Liver (tissue), 9 donors: ENCODE results near the gene DENND2D. TPM values are rescaled to one million over a fixed set of nuclear protein-coding genes. Genes with fewer than 3 reads are reported as not detected.

Experiments
- DNase-seq: peaks from one replicate; pipeline ENCODE4 v3.0.0-alpha.2; 2017; ENCODE audit warnings: low spot score
- H3K27ac ChIP-seq, 2 donors: one replicate each; pipeline ENCODE4 v1.7.0; 2013; ENCODE audit warnings: inconsistent platforms in 2 of 2, low read length in 2 of 2, control low read depth in 1 of 2, low read depth in 1 of 2, mild to moderate bottlenecking in 1 of 2
- H3K27me3 ChIP-seq, 4 donors: one replicate each; pipeline versions ENCODE4 v1.6.1 to v1.7.0; 2013; ENCODE audit warnings: low read length in 3 of 4, inconsistent platforms in 1 of 4, mild to moderate bottlenecking in 1 of 4, moderate library complexity in 1 of 4; ENCODE audit not compliant: control insufficient read depth in 4 of 4, insufficient read depth in 4 of 4
- H3K36me3 ChIP-seq, 4 donors: one replicate each; pipeline versions ENCODE4 v1.6.1 to v1.7.0; 2013; ENCODE audit warnings: low read length in 3 of 4, mild to moderate bottlenecking in 3 of 4, low read depth in 1 of 4, moderate library complexity in 1 of 4; ENCODE audit not compliant: control insufficient read depth in 4 of 4, insufficient read depth in 3 of 4
- H3K4me1 ChIP-seq, 4 donors: one replicate each; pipeline versions ENCODE4 v1.6.1 to v1.7.0; 2013; ENCODE audit warnings: low read length in 3 of 4, mild to moderate bottlenecking in 3 of 4, moderate library complexity in 1 of 4; ENCODE audit not compliant: control insufficient read depth in 4 of 4, insufficient read depth in 4 of 4
- H3K4me3 ChIP-seq, 3 donors: one replicate each; pipeline versions ENCODE4 v1.6.1 to v1.7.0; 2013; ENCODE audit warnings: low read length in 3 of 3, control low read depth in 1 of 3, low read depth in 1 of 3, mild to moderate bottlenecking in 1 of 3
- H3K9ac ChIP-seq, 2 donors: one replicate each; pipeline ENCODE4 v1.7.0; 2013; ENCODE audit warnings: low read length in 2 of 2, mild to moderate bottlenecking in 2 of 2, moderate library complexity in 2 of 2, control low read depth in 1 of 2, low read depth in 1 of 2
- H3K9me3 ChIP-seq, 4 donors: one replicate each; pipeline versions ENCODE4 v1.6.1 to v1.7.0; 2013; ENCODE audit warnings: low read length in 3 of 4; ENCODE audit not compliant: control insufficient read depth in 4 of 4
- EGR1 ChIP-seq, 2 donors: IDR thresholded peaks; 2 replicates each; pipeline ENCODE4 v1.6.1; 2016 to 2018; ENCODE audit warnings: antibody characterized with exemption in 2 of 2, low read depth in 2 of 2
- FOXA1 ChIP-seq: IDR thresholded peaks from 2 replicates; pipeline ENCODE4 v1.6.1; 2016; ENCODE audit warnings: antibody characterized with exemption
- FOXA2 ChIP-seq: IDR thresholded peaks from 2 replicates; pipeline ENCODE4 v1.6.1; 2016; ENCODE audit warnings: antibody characterized with exemption
- HNF4A ChIP-seq, 2 donors: conservative IDR thresholded peaks; 2 replicates each; pipeline ENCODE4 v1.6.1; 2016; ENCODE audit warnings: antibody characterized with exemption in 2 of 2, mild to moderate bottlenecking in 2 of 2
- HNF4G ChIP-seq: IDR thresholded peaks from 2 replicates; pipeline ENCODE4 v1.6.1; 2016; ENCODE audit warnings: antibody characterized with exemption
- JUND ChIP-seq, 2 donors: IDR thresholded peaks; 2 replicates each; pipeline ENCODE4 v1.6.1; 2016; ENCODE audit warnings: antibody characterized with exemption in 2 of 2
- NR2F2 ChIP-seq: IDR thresholded peaks from 2 replicates; pipeline ENCODE4 v1.6.1; 2016; ENCODE audit warnings: antibody characterized with exemption
- RAD21 ChIP-seq, 2 donors: IDR thresholded peaks; 2 replicates each; pipeline ENCODE4 v1.6.1; 2016; ENCODE audit warnings: antibody characterized with exemption in 2 of 2, mild to moderate bottlenecking in 2 of 2
- RXRA ChIP-seq, 2 donors: IDR thresholded peaks; 2 replicates each; pipeline ENCODE4 v1.6.1; 2017 to 2018; ENCODE audit warnings: antibody characterized with exemption in 2 of 2, mild to moderate bottlenecking in 1 of 2
- SP1 ChIP-seq: IDR thresholded peaks from 2 replicates; pipeline ENCODE4 v1.6.1; 2018; ENCODE audit warnings: antibody characterized with exemption, mild to moderate bottlenecking
- TAF1 ChIP-seq: conservative IDR thresholded peaks from 2 replicates; pipeline ENCODE4 v1.6.1; 2016; ENCODE audit warnings: antibody characterized with exemption, mild to moderate bottlenecking
- YY1 ChIP-seq: IDR thresholded peaks from 2 replicates; pipeline ENCODE4 v1.6.1; 2016; ENCODE audit warnings: antibody characterized with exemption, mild to moderate bottlenecking
- WGBS: extraction: QIAGEN DNeasy Blood & Tissue Kit; methylation state at CpG from one replicate; pipeline ENCODE4 v1.1.7; 2013; 5-methylcytosine and 5-hydroxymethylcytosine counted together
- polyA plus RNA-seq, 2 donors: library from polyadenylated mRNA; stranded (reverse) in 1 of 2; unstranded in 1 of 2; fragments of 200-250 nt in 1 of 2; fragments of >200 nt in 1 of 2; fragmentation: Nextera tagmentation in 1 of 2; extraction: Ambion mirVana in 1 of 2; gene quantifications; one replicate each; pipeline versions ENCODE4 v1.2.1 to v1.2.3, GENCODE V29; 2013 to 2015
- total RNA-seq, 2 donors: library from RNA; depleted of rRNA; stranded (reverse); fragments of >200 nt; gene quantifications; one replicate each; pipeline ENCODE4 v1.2.3, GENCODE V29; 2014
- TF ChIP-seq, protein P1 (sequence below): IDR thresholded peaks from 2 replicates; pipeline ENCODE4 v1.6.1; 2016; ENCODE audit warnings: antibody characterized with exemption
- TF ChIP-seq, protein P2 (sequence below): IDR thresholded peaks from 2 replicates; pipeline ENCODE4 v1.6.1; 2016; ENCODE audit warnings: antibody characterized with exemption
- TF ChIP-seq, protein P3 (sequence below): fragments of 150-350 bp; IDR thresholded peaks from 2 replicates; pipeline ENCODE4 v1.5.1; 2017; ENCODE audit warnings: improper control_type of control experiment, low read depth, low read length; ENCODE audit not compliant: missing input control
- TF ChIP-seq, protein P4 (sequence below): IDR thresholded peaks from 2 replicates; pipeline ENCODE4 v1.6.1; 2016; ENCODE audit warnings: antibody characterized with exemption, mild to moderate bottlenecking
- donor health status: healthy.
- donor health status: healthy.
- donor health status: healthy.
- donor health status: healthy.
- donor health status: healthy.

Gene DENND2D
- total and polyA plus RNA-seq, 4 donors: 8.8 to 20.7 (median 12.8) TPM

DNA sequence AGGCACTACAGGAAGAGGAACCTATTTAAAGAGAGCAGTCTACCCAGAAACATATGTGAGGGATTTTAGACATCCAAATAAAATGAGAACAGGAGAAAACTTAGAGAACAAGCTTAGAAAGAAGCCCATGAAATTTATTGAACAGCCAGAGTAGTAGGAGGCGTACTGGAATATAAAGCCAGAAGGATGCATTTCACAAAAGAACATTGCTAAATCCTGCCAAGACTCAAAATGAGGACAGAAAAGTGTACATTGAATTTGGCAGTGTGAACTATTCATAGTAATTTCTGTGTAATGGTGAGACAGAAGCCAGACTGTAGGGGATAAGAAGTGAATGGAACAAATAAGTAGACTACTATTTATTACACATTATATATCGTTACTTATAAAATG, 38.0 kb downstream of the DENND2D start:
- TF ChIP-seq FOXA1 (no peak), FOXA2 (no peak), RXRA (IDR thresholded peaks at IDR 0.05) (no peak), SP1 (no peak), RAD21 (IDR thresholded peaks at IDR 0.05) (no peak), HNF4A (conservative IDR thresholded peaks at IDR 0.05) (no peak), YY1 (no peak), NR2F2 (no peak), HNF4G (no peak), TAF1 (no peak), JUND (IDR thresholded peaks at IDR 0.05) (no peak), EGR1 (IDR thresholded peaks at IDR 0.05; ENCODE audit: low read depth in 2 of 2) (no peak)
- TF ChIP-seq, protein P1, sequence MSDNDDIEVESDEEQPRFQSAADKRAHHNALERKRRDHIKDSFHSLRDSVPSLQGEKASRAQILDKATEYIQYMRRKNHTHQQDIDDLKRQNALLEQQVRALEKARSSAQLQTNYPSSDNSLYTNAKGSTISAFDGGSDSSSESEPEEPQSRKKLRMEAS: no peak
- TF ChIP-seq, protein P2, sequence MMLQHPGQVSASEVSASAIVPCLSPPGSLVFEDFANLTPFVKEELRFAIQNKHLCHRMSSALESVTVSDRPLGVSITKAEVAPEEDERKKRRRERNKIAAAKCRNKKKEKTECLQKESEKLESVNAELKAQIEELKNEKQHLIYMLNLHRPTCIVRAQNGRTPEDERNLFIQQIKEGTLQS: no peak
- TF ChIP-seq, protein P3, sequence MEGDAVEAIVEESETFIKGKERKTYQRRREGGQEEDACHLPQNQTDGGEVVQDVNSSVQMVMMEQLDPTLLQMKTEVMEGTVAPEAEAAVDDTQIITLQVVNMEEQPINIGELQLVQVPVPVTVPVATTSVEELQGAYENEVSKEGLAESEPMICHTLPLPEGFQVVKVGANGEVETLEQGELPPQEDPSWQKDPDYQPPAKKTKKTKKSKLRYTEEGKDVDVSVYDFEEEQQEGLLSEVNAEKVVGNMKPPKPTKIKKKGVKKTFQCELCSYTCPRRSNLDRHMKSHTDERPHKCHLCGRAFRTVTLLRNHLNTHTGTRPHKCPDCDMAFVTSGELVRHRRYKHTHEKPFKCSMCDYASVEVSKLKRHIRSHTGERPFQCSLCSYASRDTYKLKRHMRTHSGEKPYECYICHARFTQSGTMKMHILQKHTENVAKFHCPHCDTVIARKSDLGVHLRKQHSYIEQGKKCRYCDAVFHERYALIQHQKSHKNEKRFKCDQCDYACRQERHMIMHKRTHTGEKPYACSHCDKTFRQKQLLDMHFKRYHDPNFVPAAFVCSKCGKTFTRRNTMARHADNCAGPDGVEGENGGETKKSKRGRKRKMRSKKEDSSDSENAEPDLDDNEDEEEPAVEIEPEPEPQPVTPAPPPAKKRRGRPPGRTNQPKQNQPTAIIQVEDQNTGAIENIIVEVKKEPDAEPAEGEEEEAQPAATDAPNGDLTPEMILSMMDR: no peak
- TF ChIP-seq, protein P4, sequence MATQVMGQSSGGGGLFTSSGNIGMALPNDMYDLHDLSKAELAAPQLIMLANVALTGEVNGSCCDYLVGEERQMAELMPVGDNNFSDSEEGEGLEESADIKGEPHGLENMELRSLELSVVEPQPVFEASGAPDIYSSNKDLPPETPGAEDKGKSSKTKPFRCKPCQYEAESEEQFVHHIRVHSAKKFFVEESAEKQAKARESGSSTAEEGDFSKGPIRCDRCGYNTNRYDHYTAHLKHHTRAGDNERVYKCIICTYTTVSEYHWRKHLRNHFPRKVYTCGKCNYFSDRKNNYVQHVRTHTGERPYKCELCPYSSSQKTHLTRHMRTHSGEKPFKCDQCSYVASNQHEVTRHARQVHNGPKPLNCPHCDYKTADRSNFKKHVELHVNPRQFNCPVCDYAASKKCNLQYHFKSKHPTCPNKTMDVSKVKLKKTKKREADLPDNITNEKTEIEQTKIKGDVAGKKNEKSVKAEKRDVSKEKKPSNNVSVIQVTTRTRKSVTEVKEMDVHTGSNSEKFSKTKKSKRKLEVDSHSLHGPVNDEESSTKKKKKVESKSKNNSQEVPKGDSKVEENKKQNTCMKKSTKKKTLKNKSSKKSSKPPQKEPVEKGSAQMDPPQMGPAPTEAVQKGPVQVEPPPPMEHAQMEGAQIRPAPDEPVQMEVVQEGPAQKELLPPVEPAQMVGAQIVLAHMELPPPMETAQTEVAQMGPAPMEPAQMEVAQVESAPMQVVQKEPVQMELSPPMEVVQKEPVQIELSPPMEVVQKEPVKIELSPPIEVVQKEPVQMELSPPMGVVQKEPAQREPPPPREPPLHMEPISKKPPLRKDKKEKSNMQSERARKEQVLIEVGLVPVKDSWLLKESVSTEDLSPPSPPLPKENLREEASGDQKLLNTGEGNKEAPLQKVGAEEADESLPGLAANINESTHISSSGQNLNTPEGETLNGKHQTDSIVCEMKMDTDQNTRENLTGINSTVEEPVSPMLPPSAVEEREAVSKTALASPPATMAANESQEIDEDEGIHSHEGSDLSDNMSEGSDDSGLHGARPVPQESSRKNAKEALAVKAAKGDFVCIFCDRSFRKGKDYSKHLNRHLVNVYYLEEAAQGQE: no peak
- H3K9ac ChIP-seq: no peak overlapping the region
- no peaks in the 10 kb centered on the region for H3K9me3 ChIP-seq
- DNase-seq: no peak
- H3K36me3 ChIP-seq: peaks cover 1 to 34% (median 14%) of the 10 kb centered on the region in 4 donors
- 98% methylated on average over 2 of the region's 2 CpGs for WGBS
- H3K27me3 ChIP-seq: no peaks in the 10 kb centered on the region
- H3K27ac ChIP-seq: no peak overlapping the region
- peaks cover 0 to 4% (median 1%) of the 10 kb centered on the region in 4 donors for H3K4me1 ChIP-seq
- H3K4me3 ChIP-seq: no peak overlapping the region

DNA sequence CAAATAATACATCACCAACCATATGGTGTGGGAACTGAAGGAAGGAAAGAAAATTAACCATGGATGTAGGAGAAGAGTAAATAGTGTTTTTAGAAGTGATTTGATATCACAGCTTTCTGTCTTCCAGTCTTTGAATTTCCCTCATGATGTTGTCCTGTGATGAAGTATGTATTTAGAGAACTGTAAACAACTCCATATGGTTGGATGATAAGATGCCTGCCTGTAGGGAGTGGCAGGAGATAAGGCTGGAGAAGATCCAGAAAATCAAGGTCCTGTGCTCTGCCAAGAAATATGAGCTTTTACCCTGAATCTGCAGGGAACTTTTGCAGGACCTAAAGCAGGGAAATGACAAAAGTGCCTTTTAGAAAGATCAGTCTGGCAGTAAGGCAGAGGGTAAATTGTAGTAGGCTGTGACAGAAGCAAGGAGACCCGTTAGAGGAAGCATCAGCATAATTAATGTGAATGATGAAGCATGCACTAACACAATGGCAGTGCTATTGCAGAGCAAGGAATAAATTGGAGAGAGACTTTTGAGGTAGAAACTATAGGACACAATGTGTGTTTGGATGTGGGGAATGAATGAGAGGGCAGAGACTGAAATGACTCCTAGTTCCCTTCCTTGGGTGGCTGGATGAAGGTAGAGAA, 38.5 kb downstream of the DENND2D start:
- Histone ChIP-seq H3K4me3 (no peak overlapping the region), H3K9me3 (no peaks in the 10 kb centered on the region), H3K36me3 (peaks cover under 1 to 34% (median 13%) of the 10 kb centered on the region in 4 donors), H3K27me3 (no peaks in the 10 kb centered on the region), H3K9ac (no peak overlapping the region), H3K4me1 (peaks cover 0 to 4% (median 1%) of the 10 kb centered on the region in 4 donors), H3K27ac (no peak overlapping the region)
- TF ChIP-seq JUND (IDR thresholded peaks at IDR 0.05): no peak
- no peak for TF ChIP-seq RAD21 (IDR thresholded peaks at IDR 0.05)
- TF ChIP-seq HNF4A (conservative IDR thresholded peaks at IDR 0.05): no peak
- no peak for TF ChIP-seq FOXA2
- no peak for TF ChIP-seq NR2F2
- TF ChIP-seq, protein P3: no peak
- TF ChIP-seq HNF4G: no peak
- TF ChIP-seq, protein P2: no peak
- TF ChIP-seq, protein P1: no peak
- no peak for TF ChIP-seq YY1
- no peak for TF ChIP-seq SP1
- TF ChIP-seq, protein P4: no peak
- TF ChIP-seq EGR1 (IDR thresholded peaks at IDR 0.05; ENCODE audit: low read depth in 2 of 2): no peak
- no peak for TF ChIP-seq RXRA (IDR thresholded peaks at IDR 0.05)
- TF ChIP-seq FOXA1: no peak
- DNase-seq: no peak
- 53% methylated on average over 1 of the region's 1 CpG for WGBS
